Stimulated activated CD8-positive, alpha-beta memory T cell treated with anti-CD3 and anti-CD28 coated beads, Interleukin-7, amount 100 ng/mL, for 1 hour (primary cell): ENCODE results near the gene H2AZ2.

Experiments used
- DNase-seq, 2 donors: peaks; one replicate each; pipeline ENCODE4 v3.0.0-alpha.2; 2020; ENCODE audit warnings: low read depth in 2 of 2

H2AZ2 gene

GRCh38 chr7:44784364-44784763 lies 63.5 kb downstream of the H2AZ2 start:
- no peak for DNase-seq

GRCh38 chr7:44783407-44783806 lies 64.5 kb downstream of the H2AZ2 start:
- DNase-seq, result no peak

GRCh38 chr7:44782460-44782859 lies 65.4 kb downstream of the H2AZ2 start:
- DNase-seq, result no peak
